A673 (cell line): ENCODE results near the gene GABARAPL2. TPM values are rescaled to one million over a fixed set of nuclear protein-coding genes. Genes with fewer than 3 reads are reported as not detected.

Source experiments
- BruUV-seq: library from RNA; stranded (reverse); fragments of 400-500 nt; replicated peaks from 2 replicates; lab custom pipeline; 2021; lab: Mats Ljungman, UMichigan
- CTCF ChIA-PET: fragments of 300-600 bp; sonication (Branson Sonifier 250); formaldehyde crosslinking; loops from one replicate; lab custom pipeline; 2022; ENCODE audit warnings: antibody characterized with exemption; lab: Charles Lee
- POLR2A ChIA-PET: fragments of 300-600 bp; sonication (Branson Sonifier 250); formaldehyde crosslinking; loops from one replicate; lab custom pipeline; 2022; ENCODE audit warnings: antibody characterized with exemption; ENCODE audit not compliant: low non-redundant PET; lab: Charles Lee
- DNase-seq: peaks from one replicate; pipeline ENCODE4 v3.0.0-alpha.2; 2015; ENCODE audit warnings: low spot score
- H3K27ac ChIP-seq: fragments of 200-600 bp; sonication (generic); 2 replicates; pipeline ENCODE4 v1.5.1; 2016; ENCODE audit warnings: mixed run types, low read depth, mild to moderate bottlenecking, mixed read lengths, antibody characterized with exemption, low read length; ENCODE audit not compliant: poor library complexity, severe bottlenecking
- H3K27me3 ChIP-seq: fragments of 200-600 bp; sonication (generic); replicated peaks from 2 replicates; pipeline ENCODE4 v1.6.1; 2017; ENCODE audit warnings: mixed run types, low read depth, mild to moderate bottlenecking, mixed read lengths, antibody characterized with exemption, low read length; ENCODE audit not compliant: insufficient read depth, poor library complexity
- H3K36me3 ChIP-seq: fragments of 200-600 bp; sonication (generic); 2 replicates; pipeline ENCODE4 v1.6.1; 2016; ENCODE audit warnings: mixed run types, mild to moderate bottlenecking, mixed read lengths, antibody characterized with exemption, low read length; ENCODE audit not compliant: insufficient read depth, poor library complexity, severe bottlenecking
- H3K4me1 ChIP-seq: fragments of 200-600 bp; sonication (generic); 2 replicates; pipeline ENCODE4 v1.6.1; 2017; ENCODE audit warnings: mixed run types, mild to moderate bottlenecking, mixed read lengths, antibody characterized with exemption, low read length; ENCODE audit not compliant: insufficient read depth, poor library complexity, severe bottlenecking
- H3K4me3 ChIP-seq: fragments of 200-600 bp; sonication (generic); 2 replicates; pipeline ENCODE4 v1.5.1; 2016; ENCODE audit warnings: low read depth, mixed run types, mild to moderate bottlenecking, mixed read lengths, low read length; ENCODE audit not compliant: poor library complexity, severe bottlenecking
- H3K9me3 ChIP-seq: fragments of 200-600 bp; sonication (generic); 2 replicates; pipeline ENCODE4 v1.6.1; 2016; ENCODE audit warnings: mixed run types, low read depth, mild to moderate bottlenecking, mixed read lengths, antibody characterized with exemption, low read length; ENCODE audit not compliant: poor library complexity, severe bottlenecking
- EZH2 ChIP-seq: fragments of 200-600 bp; sonication (generic); IDR thresholded peaks from 2 replicates; pipeline ENCODE4 v1.6.1; 2017; ENCODE audit warnings: borderline replicate concordance, low read depth, mild to moderate bottlenecking, mixed read lengths, antibody characterized with exemption, low read length; ENCODE audit not compliant: poor library complexity, severe bottlenecking
- intact Hi-C: fragments of 100-400 bp; cut with micrococcal nuclease; formaldehyde crosslinking; loops from one replicate; pipeline ENCODE4 v1.10.0; 2022; ENCODE audit not compliant: unreplicated experiment
- total RNA-seq: library from RNA; stranded (reverse); gene quantifications from 2 replicates; pipeline ENCODE4 v1.2.3, GENCODE V29; 2021
- TF ChIP-seq, protein P1 (sequence below): fragments of 300-800, 200-600 bp; sonication (generic); conservative IDR thresholded peaks from 2 replicates; pipeline ENCODE4 v1.5.1; 2017; ENCODE audit warnings: low read depth, mild to moderate bottlenecking, antibody characterized with exemption, low read length, moderate library complexity, mixed read lengths

The GABARAPL2 gene
- total RNA-seq, 1 experiment from 2014 or later = 95.4 TPM

DNA sequence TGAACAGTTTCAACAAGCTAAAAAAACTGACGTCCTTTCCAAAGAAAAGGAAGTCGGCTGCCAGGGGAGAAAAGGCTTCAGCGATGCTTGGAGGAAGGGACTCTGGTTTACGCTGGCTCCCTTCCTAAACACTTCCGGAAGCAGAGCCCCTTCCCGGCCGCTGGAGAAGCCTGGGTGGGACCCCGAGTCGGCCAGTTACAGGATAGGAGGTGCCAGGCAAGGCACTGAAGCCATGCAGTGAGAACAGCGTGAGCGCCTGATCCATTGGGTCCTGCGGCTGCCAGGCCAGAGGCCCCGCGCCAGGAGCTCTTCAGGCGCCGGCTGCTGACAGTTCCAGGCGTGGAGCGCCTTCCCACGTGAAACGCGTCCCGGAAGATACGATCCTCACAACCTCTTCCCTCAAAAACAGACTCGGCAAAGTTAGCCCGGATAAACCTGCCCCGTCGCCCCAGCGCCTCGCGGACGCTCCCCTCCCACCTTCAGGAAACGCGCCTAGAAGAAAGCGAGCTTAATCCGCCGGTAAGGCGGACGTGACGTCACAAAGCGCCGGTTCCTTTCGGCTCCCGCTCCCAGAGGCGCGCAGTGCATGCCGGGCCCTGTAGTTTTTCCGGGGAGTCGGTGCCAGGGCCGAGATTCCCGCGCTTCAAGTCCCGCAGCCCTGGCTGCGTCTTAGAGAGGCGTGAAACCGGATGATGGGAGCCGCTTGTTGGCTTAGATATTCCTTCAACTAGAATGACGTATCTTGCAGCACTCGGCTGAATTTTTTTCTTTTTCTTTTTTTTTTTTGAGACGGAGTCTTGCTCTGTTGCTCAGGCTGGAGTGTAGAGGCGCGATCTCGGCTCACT, 56.8 kb downstream of the GABARAPL2 start, which contains the start of gene ADAT1:
TSS of gene ADAT1 (minus strand) at position 521 of the 845 bp plus-strand sequence. CDS start 2,482 bp downstream, outside the sequence.
- POLR2A ChIA-PET = interaction anchor here (0.6 kb wide), 1 partner anchor 80 kb away, joined by 3 read pairs; no protein-coding TSS in a partner anchor
- Histone ChIP-seq H3K4me1 (peaks cover 16% of the 10 kb centered on the region), H3K9me3 (no peaks in the 10 kb centered on the region), H3K36me3 (peaks cover 31% of the 10 kb centered on the region), H3K4me3 (peak within 1 kb of the TSS; percentile 70), H3K27me3 (no peaks in the 10 kb centered on the region), H3K27ac (peak within 1 kb of the TSS; percentile 91)
- intact Hi-C loops = loop anchor here (2.0 to 5.0 kb wide), 2 partner anchors 139 to 158 kb away; partner anchors contain the start of gene TMEM170A
- TSS peak; percentile 83 for BruUV-seq
- CTCF ChIA-PET = interaction anchor here (0.5 to 0.6 kb wide), 2 partner anchors 86 to 424 kb away, joined by 3 to 8 read pairs; no protein-coding TSS in a partner anchor
- no peak for TF ChIP-seq EZH2
- TF ChIP-seq, protein P1, sequence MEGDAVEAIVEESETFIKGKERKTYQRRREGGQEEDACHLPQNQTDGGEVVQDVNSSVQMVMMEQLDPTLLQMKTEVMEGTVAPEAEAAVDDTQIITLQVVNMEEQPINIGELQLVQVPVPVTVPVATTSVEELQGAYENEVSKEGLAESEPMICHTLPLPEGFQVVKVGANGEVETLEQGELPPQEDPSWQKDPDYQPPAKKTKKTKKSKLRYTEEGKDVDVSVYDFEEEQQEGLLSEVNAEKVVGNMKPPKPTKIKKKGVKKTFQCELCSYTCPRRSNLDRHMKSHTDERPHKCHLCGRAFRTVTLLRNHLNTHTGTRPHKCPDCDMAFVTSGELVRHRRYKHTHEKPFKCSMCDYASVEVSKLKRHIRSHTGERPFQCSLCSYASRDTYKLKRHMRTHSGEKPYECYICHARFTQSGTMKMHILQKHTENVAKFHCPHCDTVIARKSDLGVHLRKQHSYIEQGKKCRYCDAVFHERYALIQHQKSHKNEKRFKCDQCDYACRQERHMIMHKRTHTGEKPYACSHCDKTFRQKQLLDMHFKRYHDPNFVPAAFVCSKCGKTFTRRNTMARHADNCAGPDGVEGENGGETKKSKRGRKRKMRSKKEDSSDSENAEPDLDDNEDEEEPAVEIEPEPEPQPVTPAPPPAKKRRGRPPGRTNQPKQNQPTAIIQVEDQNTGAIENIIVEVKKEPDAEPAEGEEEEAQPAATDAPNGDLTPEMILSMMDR = no peak
- DNase-seq = peak; percentile 99

DNA sequence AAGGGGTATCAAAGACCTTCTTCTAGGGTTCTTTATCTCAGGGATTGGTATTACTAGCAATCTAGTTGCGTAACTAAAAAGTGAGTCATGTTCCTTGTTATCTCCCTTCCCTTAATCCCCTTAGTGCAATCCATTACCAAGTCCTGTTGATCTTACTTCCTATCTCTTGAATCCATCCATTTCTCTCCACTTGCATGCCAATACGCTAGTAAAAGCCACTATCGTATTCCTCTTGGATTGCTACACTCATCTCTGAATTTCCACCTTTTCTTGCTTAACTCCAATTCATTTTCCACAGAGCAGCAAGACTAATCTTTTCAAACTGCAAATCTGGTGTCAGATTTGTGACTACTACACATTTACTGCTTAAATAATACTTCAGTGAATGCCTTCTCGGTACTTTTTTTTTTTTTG, 58.7 kb downstream of the GABARAPL2 start:
- BruUV-seq = no TSS peak
- H3K4me1 ChIP-seq = peaks cover 16% of the 10 kb centered on the region
- peak overlapping the region; percentile 43 for H3K27ac ChIP-seq
- no peak for TF ChIP-seq EZH2
- TF ChIP-seq, protein P1 = no peak
- CTCF ChIA-PET = no interaction called here
- no peak overlapping the region for H3K4me3 ChIP-seq
- no peaks in the 10 kb centered on the region for H3K9me3 ChIP-seq
- intact Hi-C loops = loop anchor here (2.0 to 5.0 kb wide), 2 partner anchors 22 to 137 kb away; partner anchors contain the start of genes KARS1 and TERF2IP
- POLR2A ChIA-PET = no interaction called here
- DNase-seq = peak; percentile 69
- H3K27me3 ChIP-seq = no peaks in the 10 kb centered on the region
- H3K36me3 ChIP-seq = peaks cover 40% of the 10 kb centered on the region

DNA sequence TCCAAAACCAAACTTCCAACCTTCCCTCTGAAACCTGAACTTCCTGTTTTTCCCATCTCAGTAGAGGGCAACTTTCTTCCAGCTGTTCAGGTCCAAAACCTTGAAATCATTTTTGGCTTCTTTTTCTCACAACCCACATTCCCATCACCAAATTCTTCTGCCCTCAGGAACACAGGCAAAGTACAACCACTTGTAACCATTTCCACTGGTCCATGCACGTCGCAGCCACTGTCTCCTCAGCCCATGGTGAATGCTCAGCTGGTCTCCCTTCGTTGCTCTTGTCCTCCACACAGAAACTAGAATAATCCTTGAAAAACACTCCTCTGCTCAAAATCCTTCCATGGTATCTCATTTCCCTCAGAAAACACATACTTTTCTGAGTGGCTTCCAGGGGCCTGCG, 60.6 kb downstream of the GABARAPL2 start:
- no peaks in the 10 kb centered on the region for H3K27me3 ChIP-seq
- H3K4me1 ChIP-seq = peaks cover 10% of the 10 kb centered on the region
- TF ChIP-seq EZH2 = no peak
- intact Hi-C loops = no loop called here
- ChIA-PET CTCF (no interaction called here), POLR2A (no interaction called here)
- no peak for DNase-seq
- no TSS peak for BruUV-seq
- peaks cover 56% of the 10 kb centered on the region for H3K36me3 ChIP-seq
- no peak overlapping the region for H3K27ac ChIP-seq
- no peaks in the 10 kb centered on the region for H3K9me3 ChIP-seq
- no peak overlapping the region for H3K4me3 ChIP-seq

Other genes starting within 250 kb of the GABARAPL2 start
- 89.5 and 97.6 TPM in 2 replicates for gene CFDP1, start 132.9 kb upstream of the GABARAPL2 start, total RNA-seq
- 25.9 and 30.4 TPM in 2 replicates for gene TMEM170A, start 101.7 kb upstream of the GABARAPL2 start, total RNA-seq
- gene CHST6, start 70.9 kb upstream of the GABARAPL2 start, total RNA-seq = 4.5 and 5.0 TPM in 2 replicates
- 0.33 and 0.54 TPM in 2 replicates for gene CHST5, start 30.3 kb upstream of the GABARAPL2 start, total RNA-seq
- gene TMEM231, start 10.1 kb upstream of the GABARAPL2 start, total RNA-seq = 17.3 and 19.4 TPM in 2 replicates
- 65.3 and 79.7 TPM in 2 replicates for gene ADAT1, start 56.9 kb downstream of the GABARAPL2 start, total RNA-seq
- gene KARS1, start 81.3 kb downstream of the GABARAPL2 start, total RNA-seq = 244 and 253 TPM in 2 replicates
- gene TERF2IP, start 81.4 kb downstream of the GABARAPL2 start, total RNA-seq = 43.0 and 48.5 TPM in 2 replicates
- not detected in 2 replicates for gene CPHXL2, start 110.6 kb downstream of the GABARAPL2 start, total RNA-seq
- not detected in 2 replicates for gene DUXB, start 135.1 kb downstream of the GABARAPL2 start, total RNA-seq
- not detected in 2 replicates for gene CPHXL, start 160.1 kb downstream of the GABARAPL2 start, total RNA-seq